ENCODE results near the gene SSBP3. TPM values are rescaled to one million over a fixed set of nuclear protein-coding genes. Genes with fewer than 3 reads are reported as not detected.

SSBP3 gene
- total RNA-seq, 4 donors from 2014 or later: 15.4 to 23.0 (median 18.2) TPM

DNA sequence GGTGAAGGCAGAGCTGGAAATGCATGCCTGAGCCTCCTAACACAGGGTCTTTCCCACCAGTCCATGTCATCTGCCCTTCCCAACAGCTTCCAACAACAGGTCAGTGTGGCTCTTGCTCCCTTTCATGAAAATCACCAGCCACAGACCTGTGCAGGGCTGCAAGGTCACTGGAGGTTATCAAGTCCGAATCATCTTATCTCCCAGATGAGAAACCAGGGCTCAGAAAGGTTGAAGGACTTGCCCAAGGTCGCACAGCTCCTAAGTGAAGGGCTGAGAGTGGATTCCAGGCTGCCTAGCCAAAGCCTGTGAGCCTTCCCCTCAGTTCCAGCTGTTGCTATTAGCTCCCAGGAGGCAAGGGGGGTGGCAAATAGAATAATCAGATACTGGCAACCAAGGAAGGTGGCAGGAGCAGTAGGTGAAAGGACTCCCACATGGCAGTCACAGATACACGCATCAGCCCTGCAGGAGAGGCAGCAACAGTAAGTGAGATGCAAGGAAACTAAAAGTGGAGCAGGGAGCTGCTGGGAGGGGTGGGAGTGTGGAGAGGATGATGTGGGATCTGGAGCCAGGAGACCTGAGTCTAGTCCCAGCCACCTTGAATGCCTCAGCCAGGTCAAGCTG lies 74.2 kb downstream of the SSBP3 start:
- H3K4me3 ChIP-seq (replicated peaks in 1 of 3): no peak overlapping the region
- H3K36me3 ChIP-seq: no peaks in the 10 kb centered on the region
- no peak overlapping the region for H3K27ac ChIP-seq
- 85 to 95% methylated on average over 3 of the region's 3 CpGs for WGBS, 2 donors
- DNase-seq: no peak
- intact Hi-C loops (cut with DNase I): no loop called here
- H3K9me3 ChIP-seq: no peaks in the 10 kb centered on the region
- H3K4me1 ChIP-seq: peaks cover 21 to 46% of the 10 kb centered on the region in 2 donors
- no peak for TF ChIP-seq POLR2A (IDR thresholded peaks at IDR 0.05)
- TF ChIP-seq, protein P1, sequence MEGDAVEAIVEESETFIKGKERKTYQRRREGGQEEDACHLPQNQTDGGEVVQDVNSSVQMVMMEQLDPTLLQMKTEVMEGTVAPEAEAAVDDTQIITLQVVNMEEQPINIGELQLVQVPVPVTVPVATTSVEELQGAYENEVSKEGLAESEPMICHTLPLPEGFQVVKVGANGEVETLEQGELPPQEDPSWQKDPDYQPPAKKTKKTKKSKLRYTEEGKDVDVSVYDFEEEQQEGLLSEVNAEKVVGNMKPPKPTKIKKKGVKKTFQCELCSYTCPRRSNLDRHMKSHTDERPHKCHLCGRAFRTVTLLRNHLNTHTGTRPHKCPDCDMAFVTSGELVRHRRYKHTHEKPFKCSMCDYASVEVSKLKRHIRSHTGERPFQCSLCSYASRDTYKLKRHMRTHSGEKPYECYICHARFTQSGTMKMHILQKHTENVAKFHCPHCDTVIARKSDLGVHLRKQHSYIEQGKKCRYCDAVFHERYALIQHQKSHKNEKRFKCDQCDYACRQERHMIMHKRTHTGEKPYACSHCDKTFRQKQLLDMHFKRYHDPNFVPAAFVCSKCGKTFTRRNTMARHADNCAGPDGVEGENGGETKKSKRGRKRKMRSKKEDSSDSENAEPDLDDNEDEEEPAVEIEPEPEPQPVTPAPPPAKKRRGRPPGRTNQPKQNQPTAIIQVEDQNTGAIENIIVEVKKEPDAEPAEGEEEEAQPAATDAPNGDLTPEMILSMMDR (IDR thresholded peaks at IDR 0.05): no peak
- H3K27me3 ChIP-seq: no peaks in the 10 kb centered on the region

DNA sequence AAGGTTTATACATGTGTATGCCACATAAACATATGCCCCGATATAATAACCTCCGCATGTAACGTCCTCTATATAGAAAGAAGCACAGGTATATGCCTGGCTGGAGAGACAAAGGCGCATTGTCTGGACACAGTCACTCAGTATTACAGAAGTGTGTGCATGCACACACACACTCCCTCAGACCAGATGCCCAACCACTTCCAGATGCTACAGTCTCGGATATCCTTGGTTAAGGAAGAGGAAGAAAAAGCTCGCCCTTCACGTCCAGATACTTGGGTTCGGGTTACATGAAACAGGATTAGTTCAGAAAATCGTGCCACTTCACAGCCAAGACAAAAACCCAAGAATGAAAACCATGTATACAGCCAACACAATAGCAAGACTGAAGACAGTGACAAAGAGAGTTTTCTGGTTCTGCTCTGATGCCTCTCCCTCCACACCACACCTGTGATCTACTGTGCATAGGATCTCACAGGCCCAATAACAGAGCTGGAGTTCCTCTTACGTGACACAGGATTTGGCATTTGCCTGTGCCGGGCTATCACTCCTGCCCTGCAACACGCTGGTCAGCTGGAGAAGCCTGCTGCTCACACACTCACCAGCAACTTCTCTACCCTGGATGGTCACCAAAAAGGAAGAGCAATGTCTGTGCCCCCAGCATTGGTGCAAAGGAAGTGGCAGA lies 75.0 kb downstream of the SSBP3 start:
- peaks cover 18 to 47% of the 10 kb centered on the region in 2 donors for H3K4me1 ChIP-seq
- no peak overlapping the region for H3K4me3 ChIP-seq (replicated peaks in 1 of 3)
- TF ChIP-seq POLR2A (IDR thresholded peaks at IDR 0.05): no peak
- TF ChIP-seq, protein P1 (IDR thresholded peaks at IDR 0.05): no peak
- WGBS, 2 donors: 75 to 83% methylated on average over 11 to 12 of the region's 12 CpGs
- DNase-seq: no peak
- no peaks in the 10 kb centered on the region for H3K36me3 ChIP-seq
- H3K9me3 ChIP-seq: no peaks in the 10 kb centered on the region
- H3K27ac ChIP-seq: no peak overlapping the region
- intact Hi-C loops (cut with DNase I): no loop called here
- no peaks in the 10 kb centered on the region for H3K27me3 ChIP-seq

DNA sequence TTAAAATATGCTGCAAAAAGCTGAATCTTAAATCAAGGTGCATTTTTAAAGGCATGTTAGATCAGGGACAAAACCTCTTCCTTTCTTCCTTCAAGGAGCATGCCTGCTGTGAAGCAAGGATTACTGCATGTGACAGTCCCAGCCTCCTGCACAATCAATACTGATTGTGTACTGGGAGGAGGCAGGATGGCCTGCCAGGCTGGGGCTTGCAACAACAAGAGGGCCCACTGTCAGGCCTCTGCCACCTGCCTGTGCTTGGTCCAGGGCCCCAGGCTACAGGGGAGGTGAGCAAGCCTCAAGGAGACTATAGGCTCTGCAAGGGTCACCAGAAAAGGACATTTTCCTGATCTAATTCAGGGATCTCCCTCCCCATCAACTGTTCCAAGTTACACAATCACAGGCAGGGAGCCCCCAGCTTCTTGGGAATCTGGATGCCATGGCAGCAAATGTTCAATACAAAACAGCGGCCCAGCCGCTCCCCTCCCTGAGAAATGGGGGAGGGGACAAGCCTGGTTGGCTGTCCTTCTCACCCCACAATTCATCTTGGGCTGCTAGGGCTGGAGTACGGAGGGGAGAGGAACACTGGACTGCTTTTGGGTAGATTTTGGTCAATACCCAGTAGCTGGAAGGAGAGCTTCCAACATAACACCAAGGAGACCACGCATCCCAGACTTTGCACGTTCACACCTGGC lies 76.7 kb downstream of the SSBP3 start:
- WGBS, 2 donors: 84 to 98% methylated on average over 4 to 5 of the region's 5 CpGs
- H3K27ac ChIP-seq: no peak overlapping the region
- intact Hi-C loops (cut with DNase I): no loop called here
- H3K27me3 ChIP-seq: no peaks in the 10 kb centered on the region
- H3K36me3 ChIP-seq: no peaks in the 10 kb centered on the region
- TF ChIP-seq, protein P1 (IDR thresholded peaks at IDR 0.05): no peak
- no peak for TF ChIP-seq POLR2A (IDR thresholded peaks at IDR 0.05)
- no peaks in the 10 kb centered on the region for H3K9me3 ChIP-seq
- DNase-seq: no peak
- peaks cover 4 to 37% of the 10 kb centered on the region in 2 donors for H3K4me1 ChIP-seq
- H3K4me3 ChIP-seq (replicated peaks in 1 of 3): no peak overlapping the region

DNA sequence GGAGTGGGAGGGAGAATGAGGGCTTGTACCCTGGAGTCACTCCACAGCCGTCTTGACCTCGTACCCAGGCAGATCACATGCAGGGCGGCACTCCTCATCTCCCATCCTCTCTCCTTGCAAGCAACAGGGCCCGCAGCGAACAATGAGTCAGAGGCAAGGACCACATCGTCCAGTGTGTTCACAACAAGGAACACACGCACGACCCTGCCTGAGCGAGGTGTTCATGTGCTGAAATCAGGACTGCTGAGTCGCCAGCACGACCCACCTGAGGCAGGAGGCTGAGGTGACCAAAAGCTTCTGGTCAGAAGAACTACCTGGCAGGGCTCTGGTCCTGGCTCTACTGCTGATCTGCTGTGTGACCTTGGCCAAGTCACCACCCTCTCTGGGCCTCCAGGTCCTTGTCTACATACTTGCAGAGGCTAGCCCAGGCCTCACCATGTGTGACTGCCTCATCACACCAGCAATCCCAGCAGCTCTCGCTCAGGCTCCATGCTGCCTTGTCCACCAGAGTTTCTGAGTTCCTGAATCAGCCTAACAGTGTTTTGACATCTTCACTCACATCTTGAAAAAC lies 78.0 kb downstream of the SSBP3 start:
- Histone ChIP-seq H3K36me3 (no peaks in the 10 kb centered on the region), H3K27me3 (no peaks in the 10 kb centered on the region), H3K9me3 (no peaks in the 10 kb centered on the region), H3K4me1 (peaks cover 11 to 42% of the 10 kb centered on the region in 2 donors), H3K27ac (peak overlapping the region in 1 of 3 donors; percentile 29), H3K4me3 (replicated peaks in 1 of 3) (no peak overlapping the region)
- intact Hi-C loops (cut with DNase I): no loop called here
- no peak for TF ChIP-seq POLR2A (IDR thresholded peaks at IDR 0.05)
- TF ChIP-seq, protein P1 (IDR thresholded peaks at IDR 0.05): no peak
- WGBS, 2 donors: 84 to 93% methylated on average over 11 to 12 of the region's 12 CpGs
- no peak for DNase-seq

Data from thyroid gland (tissue), 4 donors.